Measurements from ENCODE around the gene BTBD2. TPM values are rescaled to one million over a fixed set of nuclear protein-coding genes. Genes with fewer than 3 reads are reported as not detected.

Gene BTBD2
- polyA plus RNA-seq, 1 donor from 2014 or later, result 46.1 TPM

DNA sequence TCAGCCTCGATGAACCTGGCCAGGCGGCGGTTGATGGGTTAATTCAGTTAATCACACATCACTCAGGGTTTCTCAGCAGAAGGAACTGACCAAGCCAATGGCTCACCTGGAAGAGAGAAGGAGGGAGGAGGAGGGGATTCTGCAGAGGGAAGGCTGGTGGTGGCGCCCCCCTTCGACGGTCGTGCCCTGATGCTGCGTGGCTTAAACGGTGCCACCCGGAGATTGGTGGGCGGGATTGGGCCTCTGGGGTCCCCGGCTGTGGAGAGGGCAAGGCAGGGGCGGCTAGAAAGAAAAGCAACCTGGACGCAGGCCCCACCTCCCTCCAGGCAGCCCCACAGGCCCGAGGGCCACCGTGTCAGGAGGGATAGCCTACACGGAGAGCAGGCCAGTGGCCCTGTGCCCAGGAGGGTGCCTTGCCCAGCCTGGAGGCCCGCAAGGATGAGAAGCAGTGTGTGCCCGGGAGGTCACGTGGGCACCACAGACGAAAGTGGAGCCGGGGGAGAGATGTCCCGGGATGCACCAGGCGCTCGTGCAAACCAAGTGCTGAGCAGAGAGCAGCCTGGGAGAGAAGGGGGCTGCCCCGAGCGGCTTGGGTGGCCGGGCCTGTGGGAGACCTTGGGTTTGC lies 58.5 kb downstream of the BTBD2 start:
- H3K79me2 ChIP-seq (replicated peaks; ENCODE audit: insufficient read depth, low read length), result peaks cover 20% of the 10 kb centered on the region
- H3K4me3 ChIP-seq (ENCODE audit: low read length), result no peak overlapping the region
- H3K36me3 ChIP-seq (ENCODE audit: insufficient read depth, low read length), result no peaks in the 10 kb centered on the region
- H3K27ac ChIP-seq (ENCODE audit: low read length), result no peak overlapping the region
- no peaks in the 10 kb centered on the region for H3K27me3 ChIP-seq (ENCODE audit: insufficient read depth, low read depth, low read length)
- no peak overlapping the region for H3K4me2 ChIP-seq (ENCODE audit: low read length)
- H3K9ac ChIP-seq (ENCODE audit: low read length), result no peak overlapping the region
- H3K9me2 ChIP-seq (ENCODE audit: insufficient read depth, low read length), result no peaks in the 10 kb centered on the region
- no peaks in the 10 kb centered on the region for H3K9me3 ChIP-seq (ENCODE audit: low read length)
- no peaks in the 10 kb centered on the region for H3F3A ChIP-seq (ENCODE audit: insufficient read depth, low read length, poor library complexity, severe bottlenecking)
- H2AFZ ChIP-seq (ENCODE audit: low read depth, low read length), result no peak overlapping the region
- TF ChIP-seq, protein P1, sequence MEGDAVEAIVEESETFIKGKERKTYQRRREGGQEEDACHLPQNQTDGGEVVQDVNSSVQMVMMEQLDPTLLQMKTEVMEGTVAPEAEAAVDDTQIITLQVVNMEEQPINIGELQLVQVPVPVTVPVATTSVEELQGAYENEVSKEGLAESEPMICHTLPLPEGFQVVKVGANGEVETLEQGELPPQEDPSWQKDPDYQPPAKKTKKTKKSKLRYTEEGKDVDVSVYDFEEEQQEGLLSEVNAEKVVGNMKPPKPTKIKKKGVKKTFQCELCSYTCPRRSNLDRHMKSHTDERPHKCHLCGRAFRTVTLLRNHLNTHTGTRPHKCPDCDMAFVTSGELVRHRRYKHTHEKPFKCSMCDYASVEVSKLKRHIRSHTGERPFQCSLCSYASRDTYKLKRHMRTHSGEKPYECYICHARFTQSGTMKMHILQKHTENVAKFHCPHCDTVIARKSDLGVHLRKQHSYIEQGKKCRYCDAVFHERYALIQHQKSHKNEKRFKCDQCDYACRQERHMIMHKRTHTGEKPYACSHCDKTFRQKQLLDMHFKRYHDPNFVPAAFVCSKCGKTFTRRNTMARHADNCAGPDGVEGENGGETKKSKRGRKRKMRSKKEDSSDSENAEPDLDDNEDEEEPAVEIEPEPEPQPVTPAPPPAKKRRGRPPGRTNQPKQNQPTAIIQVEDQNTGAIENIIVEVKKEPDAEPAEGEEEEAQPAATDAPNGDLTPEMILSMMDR (IDR thresholded peaks at IDR 0.05; ENCODE audit: poor library complexity, severe bottlenecking), result no peak
- TF ChIP-seq MXI1 (conservative IDR thresholded peaks at IDR 0.05; ENCODE audit: poor library complexity, severe bottlenecking) (no peak), TAF1 (IDR thresholded peaks at IDR 0.05; ENCODE audit: low read depth) (no peak), POLR2AphosphoS5 (IDR thresholded peaks at IDR 0.05) (no peak), EP300 (conservative IDR thresholded peaks at IDR 0.05; ENCODE audit: poor library complexity, severe bottlenecking) (no peak), RAD21 (conservative IDR thresholded peaks at IDR 0.05) (no peak), EZH2 (IDR thresholded peaks at IDR 0.05; ENCODE audit: borderline replicate concordance, insufficient read depth, low read length, poor library complexity, severe bottlenecking) (no peak), SMC3 (conservative IDR thresholded peaks at IDR 0.05; ENCODE audit: poor library complexity) (no peak)
- TF ChIP-seq, protein P2, sequence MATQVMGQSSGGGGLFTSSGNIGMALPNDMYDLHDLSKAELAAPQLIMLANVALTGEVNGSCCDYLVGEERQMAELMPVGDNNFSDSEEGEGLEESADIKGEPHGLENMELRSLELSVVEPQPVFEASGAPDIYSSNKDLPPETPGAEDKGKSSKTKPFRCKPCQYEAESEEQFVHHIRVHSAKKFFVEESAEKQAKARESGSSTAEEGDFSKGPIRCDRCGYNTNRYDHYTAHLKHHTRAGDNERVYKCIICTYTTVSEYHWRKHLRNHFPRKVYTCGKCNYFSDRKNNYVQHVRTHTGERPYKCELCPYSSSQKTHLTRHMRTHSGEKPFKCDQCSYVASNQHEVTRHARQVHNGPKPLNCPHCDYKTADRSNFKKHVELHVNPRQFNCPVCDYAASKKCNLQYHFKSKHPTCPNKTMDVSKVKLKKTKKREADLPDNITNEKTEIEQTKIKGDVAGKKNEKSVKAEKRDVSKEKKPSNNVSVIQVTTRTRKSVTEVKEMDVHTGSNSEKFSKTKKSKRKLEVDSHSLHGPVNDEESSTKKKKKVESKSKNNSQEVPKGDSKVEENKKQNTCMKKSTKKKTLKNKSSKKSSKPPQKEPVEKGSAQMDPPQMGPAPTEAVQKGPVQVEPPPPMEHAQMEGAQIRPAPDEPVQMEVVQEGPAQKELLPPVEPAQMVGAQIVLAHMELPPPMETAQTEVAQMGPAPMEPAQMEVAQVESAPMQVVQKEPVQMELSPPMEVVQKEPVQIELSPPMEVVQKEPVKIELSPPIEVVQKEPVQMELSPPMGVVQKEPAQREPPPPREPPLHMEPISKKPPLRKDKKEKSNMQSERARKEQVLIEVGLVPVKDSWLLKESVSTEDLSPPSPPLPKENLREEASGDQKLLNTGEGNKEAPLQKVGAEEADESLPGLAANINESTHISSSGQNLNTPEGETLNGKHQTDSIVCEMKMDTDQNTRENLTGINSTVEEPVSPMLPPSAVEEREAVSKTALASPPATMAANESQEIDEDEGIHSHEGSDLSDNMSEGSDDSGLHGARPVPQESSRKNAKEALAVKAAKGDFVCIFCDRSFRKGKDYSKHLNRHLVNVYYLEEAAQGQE (IDR thresholded peaks at IDR 0.05; ENCODE audit: borderline replicate concordance), result no peak
- H4K20me1 ChIP-seq (ENCODE audit: insufficient read depth), result no peaks in the 10 kb centered on the region

DNA sequence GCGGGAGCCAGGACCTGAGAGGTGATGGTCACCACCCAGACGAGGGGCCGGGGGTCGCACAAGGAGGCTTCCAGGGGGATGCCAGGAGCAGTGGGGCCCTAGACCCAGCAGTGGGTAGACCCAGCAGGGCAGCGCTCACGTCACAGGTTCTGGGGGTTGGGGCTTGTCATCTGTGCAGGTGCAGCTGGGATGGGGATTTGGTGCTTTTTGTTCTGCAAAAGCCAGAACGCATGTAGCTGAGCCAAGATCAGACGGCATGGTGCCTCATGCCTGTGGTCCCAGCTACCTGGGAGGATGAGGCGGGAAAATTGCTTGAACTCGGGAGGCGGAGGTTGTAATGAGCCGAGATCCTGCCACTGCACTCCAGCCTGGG lies 59.4 kb downstream of the BTBD2 start:
- Histone ChIP-seq H3K9ac (ENCODE audit: low read length) (no peak overlapping the region), H4K20me1 (ENCODE audit: insufficient read depth) (no peaks in the 10 kb centered on the region), H2AFZ (ENCODE audit: low read depth, low read length) (no peak overlapping the region), H3K27me3 (ENCODE audit: insufficient read depth, low read depth, low read length) (no peaks in the 10 kb centered on the region), H3F3A (ENCODE audit: insufficient read depth, low read length, poor library complexity, severe bottlenecking) (no peaks in the 10 kb centered on the region), H3K9me2 (ENCODE audit: insufficient read depth, low read length) (no peaks in the 10 kb centered on the region), H3K36me3 (ENCODE audit: insufficient read depth, low read length) (no peaks in the 10 kb centered on the region), H3K27ac (ENCODE audit: low read length) (no peak overlapping the region), H3K9me3 (ENCODE audit: low read length) (no peaks in the 10 kb centered on the region), H3K79me2 (replicated peaks; ENCODE audit: insufficient read depth, low read length) (peaks cover 23% of the 10 kb centered on the region), H3K4me2 (ENCODE audit: low read length) (no peak overlapping the region), H3K4me3 (ENCODE audit: low read length) (no peak overlapping the region)
- TF ChIP-seq POLR2AphosphoS5 (IDR thresholded peaks at IDR 0.05), result no peak
- no peak for TF ChIP-seq SMC3 (conservative IDR thresholded peaks at IDR 0.05; ENCODE audit: poor library complexity)
- TF ChIP-seq EP300 (conservative IDR thresholded peaks at IDR 0.05; ENCODE audit: poor library complexity, severe bottlenecking), result no peak
- TF ChIP-seq EZH2 (IDR thresholded peaks at IDR 0.05; ENCODE audit: borderline replicate concordance, insufficient read depth, low read length, poor library complexity, severe bottlenecking), result no peak
- no peak for TF ChIP-seq TAF1 (IDR thresholded peaks at IDR 0.05; ENCODE audit: low read depth)
- TF ChIP-seq, protein P2 (IDR thresholded peaks at IDR 0.05; ENCODE audit: borderline replicate concordance), result no peak
- TF ChIP-seq MXI1 (conservative IDR thresholded peaks at IDR 0.05; ENCODE audit: poor library complexity, severe bottlenecking), result no peak
- TF ChIP-seq, protein P1 (IDR thresholded peaks at IDR 0.05; ENCODE audit: poor library complexity, severe bottlenecking), result no peak
- no peak for TF ChIP-seq RAD21 (conservative IDR thresholded peaks at IDR 0.05)

All from neural cell (in vitro differentiated cells).